OCI-LY7 (cell line): ENCODE data around the gene RUFY2. TPM values are rescaled to one million over a fixed set of nuclear protein-coding genes. Genes with fewer than 3 reads are reported as not detected.

Source experiments
- BruUV-seq: library from RNA; stranded (reverse); fragments of 400-500 nt; replicated peaks from 2 replicates; lab custom pipeline; 2021; lab: Mats Ljungman, UMichigan
- CTCF ChIA-PET: fragments of 300-600 bp; sonication (Branson Sonifier 250); formaldehyde crosslinking; loops from one replicate; lab custom pipeline; 2022; ENCODE audit warnings: antibody characterized with exemption; ENCODE audit not compliant: unreplicated experiment; lab: Charles Lee
- POLR2A ChIA-PET: fragments of 300-600 bp; sonication (Branson Sonifier 250); formaldehyde crosslinking; loops from one replicate; lab custom pipeline; 2022; ENCODE audit warnings: antibody characterized with exemption; lab: Charles Lee
- DNase-seq: peaks from one replicate; pipeline ENCODE4 v3.0.0-alpha.2; 2015; ENCODE audit warnings: low spot score
- H2AFZ ChIP-seq: fragments of 200-600 bp; sonication (generic), shearing (Covaris generic); 2 replicates; pipeline ENCODE4 v1.6.1; 2014; ENCODE audit warnings: mild to moderate bottlenecking, antibody characterized with exemption, low read length, moderate library complexity
- H3K27ac ChIP-seq: fragments of 200-600 bp; sonication (generic); 2 replicates; pipeline ENCODE4 v1.5.1; 2014; ENCODE audit warnings: mixed run types, low read depth, mild to moderate bottlenecking, moderate library complexity, low read length, inconsistent platforms; ENCODE audit not compliant: poor library complexity, severe bottlenecking
- H3K36me3 ChIP-seq: fragments of 200-600 bp; sonication (generic); 2 replicates; pipeline ENCODE4 v1.6.1; 2014; ENCODE audit warnings: mild to moderate bottlenecking, antibody characterized with exemption, low read length, moderate library complexity, mixed read lengths; ENCODE audit not compliant: insufficient read depth
- H3K4me1 ChIP-seq: fragments of 200-600 bp; sonication (generic); 2 replicates; pipeline ENCODE4 v1.5.1; 2014; ENCODE audit warnings: mild to moderate bottlenecking, low read length; ENCODE audit not compliant: insufficient read depth, poor library complexity, severe bottlenecking
- H3K4me2 ChIP-seq: fragments of 200-600 bp; sonication (generic); 2 replicates; pipeline ENCODE4 v1.6.1; 2014; ENCODE audit warnings: mild to moderate bottlenecking, low read length
- H3K4me3 ChIP-seq: fragments of 200-600 bp; sonication (generic); 2 replicates; pipeline ENCODE4 v1.5.1; 2014; ENCODE audit warnings: mild to moderate bottlenecking, low read depth, low read length; ENCODE audit not compliant: poor library complexity, severe bottlenecking
- H3K79me2 ChIP-seq: fragments of 200-600 bp; sonication (generic); 2 replicates; pipeline ENCODE4 v1.6.1; 2016; ENCODE audit warnings: low read depth, mild to moderate bottlenecking, low read length, moderate library complexity, mixed read lengths; ENCODE audit not compliant: insufficient read depth
- H3K9me2 ChIP-seq: fragments of 200-600 bp; sonication (generic); 2 replicates; pipeline ENCODE4 v1.6.1; 2016; ENCODE audit warnings: mild to moderate bottlenecking, low read length, mixed read lengths; ENCODE audit not compliant: insufficient read depth
- H3K9me3 ChIP-seq: fragments of 200-600 bp; sonication (generic); 2 replicates; pipeline ENCODE4 v1.6.1; 2014; ENCODE audit warnings: mild to moderate bottlenecking, mixed run types, low read length, mixed read lengths
- H4K20me1 ChIP-seq: fragments of 200-600 bp; sonication (generic); 2 replicates; pipeline ENCODE4 v1.6.1; 2014; ENCODE audit warnings: mild to moderate bottlenecking, antibody characterized with exemption, low read length, moderate library complexity, mixed read lengths; ENCODE audit not compliant: insufficient read depth
- CTCF ChIP-seq: fragments of 200-600 bp; sonication (generic); conservative IDR thresholded peaks from 2 replicates; pipeline ENCODE4 v1.5.1; 2014; ENCODE audit warnings: mild to moderate bottlenecking, antibody characterized with exemption, low read length, moderate library complexity, mixed read lengths
- EZH2phosphoT487 ChIP-seq: fragments of 200-600 bp; sonication (generic); IDR thresholded peaks from 2 replicates; pipeline ENCODE4 v1.6.1; 2018; ENCODE audit warnings: low read depth, borderline replicate concordance, mild to moderate bottlenecking, mixed run types, antibody characterized with exemption, low read length, moderate library complexity, mixed read lengths
- intact Hi-C: fragments of 100-400 bp; cut with micrococcal nuclease; formaldehyde crosslinking; loops from one replicate; pipeline ENCODE4 v1.10.0; 2022; ENCODE audit not compliant: unreplicated experiment
- total RNA-seq, 2 experiments: library from RNA; depleted of rRNA in 1 of 2; stranded (reverse); fragments of >200 nt in 1 of 2; shearing (Covaris generic) in 1 of 2; gene quantifications; 2 replicates each; pipeline ENCODE4 v1.2.3, GENCODE V29; 2014 to 2022

Gene RUFY2
- total RNA-seq, 2 experiments from 2014 or later, result 16.3 to 17.4 TPM

- Histone ChIP-seq H3K27ac (no peak overlapping the region), H4K20me1 (no peaks in the 10 kb centered on the region), H3K4me1 (peaks cover 16% of the 10 kb centered on the region), H2AFZ (no peak overlapping the region), H3K4me2 (no peak overlapping the region), H3K9me3 (no peaks in the 10 kb centered on the region), H3K79me2 (no peaks in the 10 kb centered on the region), H3K4me3 (no peak overlapping the region), H3K9me2 (no peaks in the 10 kb centered on the region), H3K36me3 (no peaks in the 10 kb centered on the region)
- TF ChIP-seq CTCF, result no peak
- TF ChIP-seq EZH2phosphoT487, result no peak
- CTCF ChIA-PET, result interaction anchor here (1.6 kb wide), 1 partner anchor 93 kb away, joined by 4 read pairs; no protein-coding TSS in a partner anchor
- DNase-seq, result no peak
- intact Hi-C loops, result loop anchor here (10.0 kb wide), 1 partner anchor 421 kb away; the partner anchor contains the start of gene SIRT1
- BruUV-seq, result no TSS peak
- POLR2A ChIA-PET, result interaction anchor here (0.9 to 1.7 kb wide), 4 partner anchors 15 to 518 kb away, joined by 3 to 5 read pairs (median 4); no protein-coding TSS in a partner anchor
These were observed 101.2 kb downstream of the RUFY2 start for GRCh38 chr10:68305854-68306253.

- no TSS peak for BruUV-seq
- Histone ChIP-seq H3K9me3 (no peaks in the 10 kb centered on the region), H3K9me2 (no peaks in the 10 kb centered on the region), H3K4me2 (no peak overlapping the region), H3K79me2 (no peaks in the 10 kb centered on the region), H2AFZ (no peak overlapping the region), H3K4me3 (no peak overlapping the region), H3K27ac (no peak overlapping the region), H3K36me3 (no peaks in the 10 kb centered on the region), H3K4me1 (peaks cover 35% of the 10 kb centered on the region), H4K20me1 (no peaks in the 10 kb centered on the region)
- CTCF ChIA-PET, result no interaction called here
- POLR2A ChIA-PET, result interaction anchor here (0.6 to 5.1 kb wide), 5 partner anchors 51 to 520 kb away, joined by 3 to 75 read pairs (median 4); no protein-coding TSS in a partner anchor
- intact Hi-C loops, result loop anchor here (2.0 to 10.0 kb wide), 3 partner anchors 72 to 419 kb away; partner anchors contain the start of genes ATOH7 and SIRT1
- DNase-seq, result no peak
- TF ChIP-seq EZH2phosphoT487 (no peak), CTCF (no peak)
These were observed 103.1 kb downstream of the RUFY2 start for GRCh38 chr10:68303849-68304412.

GRCh38 chr10:68302871-68303270 is 104.2 kb downstream of the RUFY2 start:
- DNase-seq, result no peak
- Histone ChIP-seq H3K27ac (no peak overlapping the region), H3K4me2 (no peak overlapping the region), H3K4me3 (no peak overlapping the region), H3K36me3 (no peaks in the 10 kb centered on the region), H3K79me2 (no peaks in the 10 kb centered on the region), H4K20me1 (no peaks in the 10 kb centered on the region), H3K9me2 (no peaks in the 10 kb centered on the region), H3K4me1 (peaks cover 40% of the 10 kb centered on the region), H2AFZ (no peak overlapping the region), H3K9me3 (no peaks in the 10 kb centered on the region)
- CTCF ChIA-PET, result interaction anchor here (1.9 to 3.9 kb wide), 2 partner anchors 90 to 92 kb away, joined by 10 to 27 read pairs; no protein-coding TSS in a partner anchor
- intact Hi-C loops, result loop anchor here (1.0 to 10.0 kb wide), 6 partner anchors 71 to 448 kb away; partner anchors contain the start of genes ATOH7 and SIRT1
- TF ChIP-seq CTCF, result no peak
- no peak for TF ChIP-seq EZH2phosphoT487
- no TSS peak for BruUV-seq
- POLR2A ChIA-PET, result interaction anchor here (0.6 to 5.1 kb wide), 13 partner anchors 9 to 833 kb away, joined by 3 to 75 read pairs (median 3); partner anchors contain the start of genes HNRNPH3 and PBLD
